ENCODE data around the gene NEURL2. TPM values are rescaled to one million over a fixed set of nuclear protein-coding genes. Genes with fewer than 3 reads are reported as not detected.

NEURL2 gene
- total and polyA plus RNA-seq, 4 donors = 2.0 to 32.9 (median 8.4) TPM

DNA sequence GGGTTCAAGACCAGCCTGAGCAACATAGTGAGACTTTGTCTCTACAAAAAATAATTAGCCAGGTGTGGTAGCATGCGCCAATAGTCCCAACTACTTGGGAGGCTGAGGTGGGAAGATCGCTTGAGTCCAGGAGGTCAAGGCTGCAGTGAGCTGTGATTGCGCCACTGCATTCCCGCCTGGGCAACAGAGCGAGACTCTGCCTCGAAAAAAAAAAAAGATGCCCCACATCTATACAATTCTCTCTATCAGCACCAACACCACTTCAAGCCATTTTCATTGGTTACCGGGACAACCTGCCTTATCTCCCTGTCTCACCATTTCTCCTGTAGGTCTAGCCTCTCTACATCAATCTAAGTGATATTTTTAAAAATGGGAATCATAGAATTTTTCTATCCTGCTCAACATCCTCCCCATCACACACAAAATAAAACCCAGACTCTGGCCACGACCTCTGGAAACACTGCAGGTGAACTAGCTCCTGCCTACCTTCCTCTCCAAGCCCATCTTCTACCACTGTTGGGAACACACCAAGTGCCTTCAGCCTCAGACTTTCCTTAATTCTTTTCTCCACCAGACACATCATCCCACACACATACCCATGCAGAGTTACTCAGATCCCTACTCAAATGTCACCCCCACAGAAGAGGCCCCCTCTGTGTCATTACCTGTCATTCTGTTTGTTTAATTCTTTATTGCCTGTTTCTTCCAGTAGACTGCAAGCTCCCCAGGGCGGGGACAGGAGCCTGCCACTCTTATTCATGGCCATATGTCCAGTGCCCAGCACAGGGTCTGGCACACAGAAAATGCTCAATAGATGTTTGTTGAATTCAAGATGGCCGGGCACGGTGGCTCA, 30.6 kb upstream of the NEURL2 start:
- Histone ChIP-seq H3K36me3 (ENCODE audit: control insufficient read depth in 1 of 2, insufficient read depth in 2 of 2, low read length in 1 of 2) (no peaks in the 10 kb centered on the region), H3K4me3 (ENCODE audit: low read length in 2 of 2) (no peak overlapping the region), H3K27ac (ENCODE audit: low read depth in 1 of 2, low read length in 2 of 2) (no peak overlapping the region), H3K9me3 (ENCODE audit: control insufficient read depth, low read length) (no peaks in the 10 kb centered on the region), H3K27me3 (ENCODE audit: control insufficient read depth in 1 of 2, insufficient read depth in 2 of 2, low read length in 1 of 2) (no peaks in the 10 kb centered on the region), H3K4me1 (ENCODE audit: control insufficient read depth in 1 of 2, insufficient read depth in 2 of 2, low read length in 2 of 2) (no peaks in the 10 kb centered on the region)
- intact Hi-C loops (cut with DNase I) = no loop called here
- WGBS, 2 donors = 86 to 87% methylated on average over 11 of the region's 11 CpGs
- DNase-seq (no peak), ATAC-seq (ENCODE audit: low FRiP score) (no peak)

- ATAC-seq (ENCODE audit: low FRiP score) (no peak), DNase-seq (no peak)
- Histone ChIP-seq H3K36me3 (ENCODE audit: control insufficient read depth in 1 of 2, insufficient read depth in 2 of 2, low read length in 1 of 2) (no peaks in the 10 kb centered on the region), H3K4me1 (ENCODE audit: control insufficient read depth in 1 of 2, insufficient read depth in 2 of 2, low read length in 2 of 2) (no peaks in the 10 kb centered on the region), H3K9me3 (ENCODE audit: control insufficient read depth, low read length) (no peaks in the 10 kb centered on the region), H3K4me3 (ENCODE audit: low read length in 2 of 2) (no peak overlapping the region), H3K27ac (ENCODE audit: low read depth in 1 of 2, low read length in 2 of 2) (no peak overlapping the region), H3K27me3 (ENCODE audit: control insufficient read depth in 1 of 2, insufficient read depth in 2 of 2, low read length in 1 of 2) (no peaks in the 10 kb centered on the region)
- 74 to 76% methylated on average over 9 of the region's 9 CpGs for WGBS, 2 donors
- intact Hi-C loops (cut with DNase I) = no loop called here
These were observed 29.7 kb upstream of the NEURL2 start for GRCh38 chr20:45920462-45921336.

GRCh38 chr20:45919542-45920399, 28.8 kb upstream of the NEURL2 start:
- Histone ChIP-seq H3K36me3 (ENCODE audit: control insufficient read depth in 1 of 2, insufficient read depth in 2 of 2, low read length in 1 of 2) (no peaks in the 10 kb centered on the region), H3K27ac (ENCODE audit: low read depth in 1 of 2, low read length in 2 of 2) (no peak overlapping the region), H3K27me3 (ENCODE audit: control insufficient read depth in 1 of 2, insufficient read depth in 2 of 2, low read length in 1 of 2) (no peaks in the 10 kb centered on the region), H3K9me3 (ENCODE audit: control insufficient read depth, low read length) (no peaks in the 10 kb centered on the region), H3K4me1 (ENCODE audit: control insufficient read depth in 1 of 2, insufficient read depth in 2 of 2, low read length in 2 of 2) (no peaks in the 10 kb centered on the region), H3K4me3 (ENCODE audit: low read length in 2 of 2) (no peak overlapping the region)
- DNase-seq = peak in 1 of 2 donors; percentile 84
- intact Hi-C loops (cut with DNase I) = no loop called here
- peak; percentile 86 for ATAC-seq (ENCODE audit: low FRiP score)
- 14 to 20% methylated on average over 11 of the region's 11 CpGs for WGBS, 2 donors

GRCh38 chr20:45918779-45919537, 27.9 kb upstream of the NEURL2 start:
- Histone ChIP-seq H3K36me3 (ENCODE audit: control insufficient read depth in 1 of 2, insufficient read depth in 2 of 2, low read length in 1 of 2) (no peaks in the 10 kb centered on the region), H3K4me1 (ENCODE audit: control insufficient read depth in 1 of 2, insufficient read depth in 2 of 2, low read length in 2 of 2) (no peaks in the 10 kb centered on the region), H3K27ac (ENCODE audit: low read depth in 1 of 2, low read length in 2 of 2) (no peak overlapping the region), H3K9me3 (ENCODE audit: control insufficient read depth, low read length) (no peaks in the 10 kb centered on the region), H3K27me3 (ENCODE audit: control insufficient read depth in 1 of 2, insufficient read depth in 2 of 2, low read length in 1 of 2) (no peaks in the 10 kb centered on the region), H3K4me3 (ENCODE audit: low read length in 2 of 2) (no peak overlapping the region)
- DNase-seq (no peak), ATAC-seq (ENCODE audit: low FRiP score) (peak; percentile 16)
- 88% methylated on average over 12 of the region's 12 CpGs for WGBS, 2 donors
- intact Hi-C loops (cut with DNase I) = no loop called here

GRCh38 chr20:45918182-45918737, 27.3 kb upstream of the NEURL2 start:
- intact Hi-C loops (cut with DNase I) = no loop called here
- ATAC-seq (ENCODE audit: low FRiP score) (no peak), DNase-seq (no peak)
- Histone ChIP-seq H3K4me3 (ENCODE audit: low read length in 2 of 2) (no peak overlapping the region), H3K36me3 (ENCODE audit: control insufficient read depth in 1 of 2, insufficient read depth in 2 of 2, low read length in 1 of 2) (no peaks in the 10 kb centered on the region), H3K4me1 (ENCODE audit: control insufficient read depth in 1 of 2, insufficient read depth in 2 of 2, low read length in 2 of 2) (no peaks in the 10 kb centered on the region), H3K27me3 (ENCODE audit: control insufficient read depth in 1 of 2, insufficient read depth in 2 of 2, low read length in 1 of 2) (no peaks in the 10 kb centered on the region), H3K9me3 (ENCODE audit: control insufficient read depth, low read length) (no peaks in the 10 kb centered on the region), H3K27ac (ENCODE audit: low read depth in 1 of 2, low read length in 2 of 2) (no peak overlapping the region)
- WGBS, 2 donors = 78 to 80% methylated on average over 5 of the region's 5 CpGs

GRCh38 chr20:45917790-45918141, 26.8 kb upstream of the NEURL2 start:
- Histone ChIP-seq H3K9me3 (ENCODE audit: control insufficient read depth, low read length) (no peaks in the 10 kb centered on the region), H3K27me3 (ENCODE audit: control insufficient read depth in 1 of 2, insufficient read depth in 2 of 2, low read length in 1 of 2) (no peaks in the 10 kb centered on the region), H3K4me3 (ENCODE audit: low read length in 2 of 2) (no peak overlapping the region), H3K36me3 (ENCODE audit: control insufficient read depth in 1 of 2, insufficient read depth in 2 of 2, low read length in 1 of 2) (no peaks in the 10 kb centered on the region), H3K4me1 (ENCODE audit: control insufficient read depth in 1 of 2, insufficient read depth in 2 of 2, low read length in 2 of 2) (no peaks in the 10 kb centered on the region), H3K27ac (ENCODE audit: low read depth in 1 of 2, low read length in 2 of 2) (no peak overlapping the region)
- ATAC-seq (ENCODE audit: low FRiP score) (no peak), DNase-seq (no peak)
- intact Hi-C loops (cut with DNase I) = no loop called here
- WGBS, 2 donors = 62 to 69% methylated on average over 5 of the region's 5 CpGs

- Histone ChIP-seq H3K9me3 (ENCODE audit: control insufficient read depth, low read length) (no peaks in the 10 kb centered on the region), H3K36me3 (ENCODE audit: control insufficient read depth in 1 of 2, insufficient read depth in 2 of 2, low read length in 1 of 2) (no peaks in the 10 kb centered on the region), H3K27ac (ENCODE audit: low read depth in 1 of 2, low read length in 2 of 2) (no peak overlapping the region), H3K4me1 (ENCODE audit: control insufficient read depth in 1 of 2, insufficient read depth in 2 of 2, low read length in 2 of 2) (no peaks in the 10 kb centered on the region), H3K4me3 (ENCODE audit: low read length in 2 of 2) (no peak overlapping the region), H3K27me3 (ENCODE audit: control insufficient read depth in 1 of 2, insufficient read depth in 2 of 2, low read length in 1 of 2) (no peaks in the 10 kb centered on the region)
- intact Hi-C loops (cut with DNase I) = no loop called here
- 41 to 54% methylated on average over 5 of the region's 5 CpGs for whole genome bisulfite sequencing, 2 donors
- no peak for ATAC-seq (ENCODE audit: low FRiP score)
- DNase-seq = no peak
These were observed 22.1 kb upstream of the NEURL2 start for GRCh38 chr20:45913116-45913515.

GRCh38 chr20:45912344-45912682, 21.3 kb upstream of the NEURL2 start:
- H3K27ac ChIP-seq (ENCODE audit: low read depth in 1 of 2, low read length in 2 of 2) = no peak overlapping the region
- ATAC-seq (ENCODE audit: low FRiP score) (no peak), DNase-seq (no peak)
- no peaks in the 10 kb centered on the region for H3K9me3 ChIP-seq (ENCODE audit: control insufficient read depth, low read length)
- H3K36me3 ChIP-seq (ENCODE audit: control insufficient read depth in 1 of 2, insufficient read depth in 2 of 2, low read length in 1 of 2) = no peaks in the 10 kb centered on the region
- intact Hi-C loops (cut with DNase I) = loop anchor here in 1 of 2 donors (1.0 kb wide), 1 partner anchor 23 kb away; no protein-coding TSS in a partner anchor
- no peaks in the 10 kb centered on the region for H3K27me3 ChIP-seq (ENCODE audit: control insufficient read depth in 1 of 2, insufficient read depth in 2 of 2, low read length in 1 of 2)
- no peaks in the 10 kb centered on the region for H3K4me1 ChIP-seq (ENCODE audit: control insufficient read depth in 1 of 2, insufficient read depth in 2 of 2, low read length in 2 of 2)
- 10 to 14% methylated on average over 4 of the region's 4 CpGs for WGBS, 2 donors
- peak overlapping the region in 1 of 2 donors; percentile 11 for H3K4me3 ChIP-seq (ENCODE audit: low read length in 2 of 2)

Data from aorta (tissue), 5 donors.